Left renal pelvis (tissue), 4 donors: ENCODE measurements around the gene ATP5IF1. TPM values are rescaled to one million over a fixed set of nuclear protein-coding genes. Genes with fewer than 3 reads are reported as not detected.
A peak's percentile ranks its signal among the peaks of the same experiment; 100 is the strongest.

Source experiments
- DNase-seq, 4 donors: peaks; one replicate each; pipeline ENCODE4 v3.0.0-alpha.2; 2013; ENCODE audit warnings: low read depth in 4 of 4, low spot score in 3 of 4
- polyA plus RNA-seq, 4 donors: library from polyadenylated mRNA; unstranded; fragments of 120-200 nt; gene quantifications; one replicate each; pipeline ENCODE4 v1.2.1, GENCODE V29; 2013; ENCODE audit not compliant: insufficient read length in 4 of 4

ATP5IF1 gene
- polyA plus RNA-seq = 100 to 1,000 TPM; 128 to 338 (median 260) TPM

DNA sequence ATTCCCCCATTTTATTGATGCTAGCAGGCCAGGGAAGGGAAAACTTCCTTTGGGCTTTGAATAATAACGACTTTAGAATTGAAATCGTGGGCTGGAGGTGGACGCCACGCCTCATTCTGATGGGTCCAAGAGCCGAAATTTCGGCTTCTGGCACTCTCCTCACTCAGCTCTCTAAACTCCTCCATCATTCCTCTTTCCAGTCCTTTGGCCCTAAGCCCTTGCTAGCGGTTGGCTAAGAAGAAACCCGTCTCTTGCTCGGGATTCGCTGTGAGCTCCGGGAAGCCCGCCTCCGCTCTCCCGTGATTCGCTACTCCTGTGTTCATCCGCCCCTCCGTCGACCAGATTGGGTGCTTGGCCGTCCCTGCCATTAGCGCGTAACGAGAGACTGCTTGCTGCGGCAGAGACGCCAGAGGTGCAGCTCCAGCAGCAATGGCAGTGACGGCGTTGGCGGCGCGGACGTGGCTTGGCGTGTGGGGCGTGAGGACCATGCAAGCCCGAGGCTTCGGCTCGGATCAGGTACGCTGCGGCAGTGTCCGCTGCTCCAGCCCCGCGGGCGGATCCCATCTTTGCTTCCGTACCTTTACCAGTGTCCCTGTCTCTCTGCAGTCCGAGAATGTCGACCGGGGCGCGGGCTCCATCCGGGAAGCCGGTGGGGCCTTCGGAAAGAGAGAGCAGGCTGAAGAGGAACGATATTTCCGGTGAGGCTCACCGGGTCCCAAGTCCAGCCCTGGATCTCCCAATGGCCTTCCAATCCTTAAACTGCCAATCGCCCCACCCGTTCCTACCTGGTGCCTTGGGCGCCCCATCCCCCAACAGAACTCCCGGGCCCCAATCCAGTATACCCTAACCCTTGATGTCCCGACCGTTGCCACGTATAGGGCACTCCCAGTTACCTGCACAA is at the start of gene ATP5IF1:
Gene ATP5IF1 (plus strand): TSS at position 370 of the 901 bp plus-strand sequence. CDS start 60 bp downstream, at position 430.
- DNase-seq = peak in 3 of 4 donors; percentile 92 to 97 (median 96)

DNA sequence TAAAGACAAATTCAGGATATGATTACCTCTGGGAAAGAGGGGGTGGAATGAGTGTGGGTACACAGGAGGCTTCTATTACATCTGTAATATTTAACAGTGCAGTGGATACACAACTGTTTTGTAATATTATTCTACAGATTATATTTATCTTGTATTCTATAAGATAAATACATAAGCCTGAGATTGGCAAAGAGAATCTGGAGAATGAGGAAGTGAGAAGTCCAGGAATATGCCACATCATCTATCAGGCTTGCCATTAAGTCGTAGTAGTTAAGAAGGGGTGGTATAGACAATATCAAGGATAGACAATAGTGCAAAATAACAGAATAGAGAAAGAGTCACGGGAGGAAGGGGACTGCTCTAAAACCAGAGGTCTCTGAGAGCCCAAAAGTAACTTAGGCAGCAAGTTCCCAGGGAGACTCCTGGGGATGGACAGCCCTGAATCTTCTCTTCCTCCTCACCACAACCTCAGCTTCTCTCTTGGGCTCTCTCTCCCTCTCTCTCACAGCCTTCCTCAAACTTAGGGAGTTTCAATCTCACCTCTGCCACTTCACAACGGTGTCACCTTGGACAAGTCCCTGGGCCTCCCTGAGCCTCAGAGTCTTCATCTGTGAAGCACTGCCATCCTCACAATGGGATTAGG is 45.5 kb upstream of the ATP5IF1 start:
- no peak for DNase-seq

DNA sequence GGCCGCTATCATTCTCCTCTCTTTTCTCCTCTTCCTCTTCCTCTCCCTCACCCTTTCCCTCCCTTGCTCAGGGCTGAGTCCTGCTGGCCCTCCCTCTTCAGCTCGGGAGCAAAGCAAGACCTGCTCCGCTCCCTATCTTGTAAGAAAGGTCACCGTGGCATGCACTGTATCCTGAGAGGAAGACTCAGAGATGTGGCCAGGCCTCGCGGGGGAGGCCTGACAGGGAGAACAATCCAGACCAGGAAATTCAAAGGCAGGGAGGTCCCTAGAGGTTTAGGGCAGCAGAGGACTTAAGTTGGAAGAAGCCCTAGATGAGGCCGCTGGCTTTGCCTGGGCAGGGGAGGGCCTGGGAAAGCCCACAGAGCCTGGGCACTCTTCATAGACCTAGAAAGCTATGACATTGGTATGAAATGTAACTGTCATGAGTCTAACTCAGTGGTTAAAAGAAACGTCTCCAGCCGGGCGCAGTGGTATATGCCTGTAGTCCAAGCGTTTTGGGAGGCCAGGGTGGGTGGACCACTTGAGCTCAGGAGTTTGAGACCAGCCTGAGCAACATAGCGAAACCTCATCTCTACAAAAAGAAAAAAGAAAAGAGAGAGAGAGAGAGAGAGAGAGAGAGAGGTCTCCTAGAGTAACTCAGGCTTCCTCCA is 44.8 kb upstream of the ATP5IF1 start:
- no peak for DNase-seq

DNA sequence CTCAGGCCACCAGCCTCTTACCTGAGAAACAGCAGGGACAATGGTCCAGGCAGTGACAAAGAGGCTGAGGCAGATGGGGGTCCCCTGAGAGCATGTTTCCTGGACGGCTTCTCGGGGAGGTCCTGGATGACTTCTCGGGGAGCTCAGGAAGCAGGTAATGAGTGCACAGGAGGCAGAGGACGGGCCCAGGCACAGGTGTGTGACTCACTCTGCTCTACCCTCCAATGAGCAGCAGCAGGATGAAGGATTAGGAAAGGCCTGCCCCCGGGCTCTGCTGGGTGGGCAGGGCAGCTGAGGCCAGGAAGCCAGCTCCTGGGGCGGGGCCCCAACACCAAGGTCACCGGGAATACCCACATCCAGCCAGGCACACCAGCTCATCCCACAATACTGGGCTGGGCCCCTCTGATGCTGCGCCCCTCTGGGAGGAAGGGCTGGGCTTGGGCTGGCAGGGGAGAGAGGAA is 42.2 kb upstream of the ATP5IF1 start:
- DNase-seq = no peak

DNA sequence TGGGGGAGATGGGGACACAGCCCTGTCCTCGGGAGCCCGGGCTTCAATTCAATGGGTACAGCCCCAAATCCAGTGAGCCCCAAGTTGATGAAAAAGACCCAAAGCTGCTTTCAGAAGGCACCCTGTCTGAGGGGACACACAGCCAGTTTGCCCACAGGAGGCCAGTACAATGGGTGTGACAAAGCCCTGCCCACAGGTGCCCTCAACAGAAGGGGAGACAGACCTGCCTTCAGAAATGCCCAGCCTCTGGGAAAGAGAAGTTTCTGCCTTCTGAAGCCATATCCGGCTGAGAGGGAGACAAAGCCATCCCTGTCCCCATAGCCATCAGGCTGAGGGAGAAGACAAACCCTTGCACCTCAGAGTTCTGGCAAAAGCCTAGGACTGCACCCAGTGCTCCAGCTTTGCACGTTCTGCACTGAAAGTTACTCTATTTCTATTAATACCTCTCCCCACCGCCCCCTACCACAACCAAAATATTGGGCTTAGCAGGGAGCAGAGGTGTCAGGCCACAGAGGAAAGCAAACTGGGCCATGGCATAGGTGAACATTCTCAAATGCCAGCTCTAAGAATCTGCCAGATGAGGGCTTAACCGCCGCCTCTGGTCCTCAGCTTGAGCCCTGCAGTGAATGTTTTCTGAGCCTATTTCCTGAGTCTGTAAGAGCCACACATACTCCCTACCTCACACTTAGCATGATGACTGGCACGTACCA is 41.4 kb upstream of the ATP5IF1 start:
- no peak for DNase-seq

DNA sequence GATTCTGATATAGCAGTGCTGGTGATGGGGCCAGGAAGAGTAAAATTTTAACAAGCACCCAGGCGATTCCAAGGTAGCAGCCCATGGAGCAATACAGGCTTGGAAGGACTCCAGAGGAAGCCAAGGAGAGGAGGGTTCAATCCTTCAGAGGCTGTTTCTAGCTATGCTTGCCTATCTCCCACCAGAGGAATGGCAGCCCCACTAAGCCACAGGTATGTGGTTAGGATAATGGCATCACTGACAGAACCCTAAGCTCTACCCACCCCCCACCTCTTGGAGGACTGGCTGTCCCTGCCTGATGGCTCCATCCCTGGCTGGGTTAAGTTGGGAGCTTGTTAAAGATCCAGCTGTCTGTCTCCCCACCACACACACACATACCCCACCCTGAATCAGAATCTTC is 40.1 kb upstream of the ATP5IF1 start:
- DNase-seq = no peak

DNA sequence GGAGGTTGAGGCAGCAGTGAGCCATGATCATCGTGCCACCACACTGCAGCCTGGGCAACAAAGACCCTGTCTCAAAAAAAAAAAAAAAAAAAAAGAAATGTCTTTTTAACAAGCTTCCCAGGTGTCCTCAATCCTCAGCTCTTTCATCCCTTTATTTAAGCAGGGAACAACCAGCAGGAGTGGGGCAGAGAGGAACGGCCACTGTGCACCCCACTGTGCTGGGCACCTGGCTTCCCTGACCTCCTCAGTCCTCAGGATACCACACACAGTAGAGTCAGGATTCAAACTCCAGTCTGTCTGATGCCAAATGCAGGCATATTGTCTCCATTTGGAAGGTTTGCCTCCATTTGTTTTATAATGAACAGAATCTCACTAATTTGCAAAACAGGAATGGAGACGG is 39.6 kb upstream of the ATP5IF1 start:
- no peak for DNase-seq

DNA sequence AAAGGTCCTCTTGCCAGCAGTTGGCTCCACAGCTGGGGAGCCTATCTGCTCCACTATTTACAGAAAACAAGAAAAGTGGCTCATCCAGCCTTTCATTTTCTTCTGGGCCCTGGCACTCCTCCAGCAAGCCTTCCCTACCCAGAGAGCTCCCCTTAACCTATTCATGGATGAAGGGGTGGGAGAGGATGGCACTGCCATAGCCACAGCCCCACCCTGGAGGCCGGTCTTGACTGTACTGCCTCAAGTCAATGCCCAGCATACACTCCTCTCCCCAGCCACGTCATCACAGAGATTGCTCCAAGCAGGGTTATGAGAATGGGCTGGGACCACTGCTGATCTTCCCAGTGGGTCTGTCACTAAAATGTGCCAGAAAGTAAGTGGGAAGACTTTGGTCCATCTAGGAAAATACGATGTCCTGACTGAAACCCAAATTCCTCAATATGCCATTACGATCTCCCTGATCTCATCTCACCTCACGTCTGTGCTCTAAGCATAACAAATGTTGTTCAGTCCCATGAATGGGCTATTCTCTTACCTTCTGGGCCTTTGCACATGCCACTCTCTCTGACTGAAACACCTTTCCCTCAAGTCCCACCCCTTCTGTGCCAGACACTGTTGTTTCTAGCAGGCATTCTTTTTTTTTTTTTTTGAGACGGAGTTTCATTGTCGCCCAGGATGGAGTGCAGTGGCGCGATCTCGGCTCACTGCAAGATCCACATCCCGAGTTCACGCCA is 38.1 kb upstream of the ATP5IF1 start:
- no peak for DNase-seq

DNA sequence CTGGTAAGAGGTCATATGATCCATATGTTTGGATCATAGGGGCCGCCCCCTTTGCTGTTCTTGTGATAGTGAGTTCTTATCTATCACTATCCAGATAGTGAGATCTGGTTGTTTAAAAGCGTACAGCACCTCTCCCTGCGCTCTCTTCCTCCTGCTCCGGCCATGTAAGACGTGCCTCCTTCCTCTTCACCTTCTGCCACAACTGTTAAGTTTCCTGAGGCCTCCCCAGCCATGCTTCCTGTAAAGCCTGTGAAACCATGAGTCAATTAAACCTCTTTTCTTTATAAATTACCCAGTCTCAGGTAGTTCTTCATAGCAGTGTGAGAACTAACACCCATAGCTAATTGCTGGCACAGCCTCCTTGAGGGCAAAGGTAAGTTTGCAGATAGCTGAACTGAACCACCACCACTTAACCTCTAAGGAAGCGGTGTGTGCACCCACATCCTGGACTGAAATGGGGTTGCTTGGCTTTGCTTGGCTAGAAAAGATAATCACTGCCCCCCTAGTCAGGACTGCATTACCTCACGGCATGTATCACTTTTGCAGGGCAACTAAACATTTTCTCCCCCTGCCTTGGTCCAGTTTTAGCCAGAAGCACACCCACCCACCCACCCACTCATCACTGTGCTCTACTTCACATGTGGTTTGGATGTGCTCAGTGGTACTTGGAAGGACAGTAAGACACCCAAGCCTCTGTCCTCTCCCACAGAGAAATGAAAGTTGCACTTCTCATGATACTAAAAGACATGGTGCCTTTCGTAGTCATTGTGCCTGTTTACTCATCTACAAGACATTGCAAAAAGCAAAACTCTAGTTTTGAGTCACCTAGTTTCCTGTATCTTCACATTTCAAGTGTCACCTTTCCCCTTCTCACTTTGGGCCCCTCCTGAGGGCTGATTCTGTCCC is 36.3 kb upstream of the ATP5IF1 start:
- DNase-seq = no peak

DNA sequence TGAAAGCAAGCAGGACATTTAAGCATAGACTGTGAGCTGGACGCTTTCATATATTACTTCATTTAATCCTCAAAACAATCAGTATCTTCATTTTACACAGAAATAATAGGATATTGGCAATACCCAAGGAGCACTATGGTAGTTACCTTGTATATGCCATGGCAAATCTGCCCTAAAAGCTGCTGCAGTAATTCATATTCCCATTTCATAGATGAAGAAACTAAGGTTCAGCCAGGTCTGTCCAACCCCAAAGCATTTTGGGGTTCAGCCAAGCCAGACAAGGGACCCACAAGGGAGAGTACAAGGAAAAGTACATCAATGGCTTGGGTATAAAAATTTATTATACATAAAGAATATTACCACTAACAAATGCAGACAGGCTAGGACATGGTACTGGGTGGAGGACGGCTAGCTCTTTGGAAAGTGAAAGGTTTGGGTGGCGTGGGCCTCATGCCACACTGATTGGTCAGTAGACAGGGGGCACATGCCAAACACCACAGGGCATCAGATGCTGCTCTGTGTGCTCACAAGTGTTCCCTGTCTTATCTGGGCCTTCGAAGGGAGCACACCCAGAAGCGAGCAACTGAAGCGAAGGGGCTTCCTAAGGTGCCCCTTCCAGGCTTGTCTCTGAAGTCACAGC is 35.6 kb upstream of the ATP5IF1 start:
- no peak for DNase-seq

DNA sequence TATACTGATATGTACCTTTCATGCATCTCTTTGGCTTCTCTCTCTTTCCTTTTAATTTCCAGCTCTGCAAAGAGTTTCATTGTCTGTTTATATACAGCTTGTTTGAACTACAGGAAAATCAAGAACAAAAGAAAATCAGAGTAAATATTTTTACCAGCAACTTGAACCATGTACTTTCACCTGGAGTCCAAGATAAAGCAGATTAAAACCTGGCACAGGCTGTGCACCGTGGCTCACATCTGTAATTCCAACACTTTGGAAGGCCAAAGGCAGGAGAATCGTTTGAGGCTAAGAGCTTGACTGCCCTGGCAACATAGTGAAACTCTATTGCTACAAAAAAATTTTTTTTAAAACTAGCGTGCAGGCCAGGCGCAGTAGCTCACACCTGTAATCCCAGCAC is 30.7 kb upstream of the ATP5IF1 start:
- no peak for DNase-seq

DNA sequence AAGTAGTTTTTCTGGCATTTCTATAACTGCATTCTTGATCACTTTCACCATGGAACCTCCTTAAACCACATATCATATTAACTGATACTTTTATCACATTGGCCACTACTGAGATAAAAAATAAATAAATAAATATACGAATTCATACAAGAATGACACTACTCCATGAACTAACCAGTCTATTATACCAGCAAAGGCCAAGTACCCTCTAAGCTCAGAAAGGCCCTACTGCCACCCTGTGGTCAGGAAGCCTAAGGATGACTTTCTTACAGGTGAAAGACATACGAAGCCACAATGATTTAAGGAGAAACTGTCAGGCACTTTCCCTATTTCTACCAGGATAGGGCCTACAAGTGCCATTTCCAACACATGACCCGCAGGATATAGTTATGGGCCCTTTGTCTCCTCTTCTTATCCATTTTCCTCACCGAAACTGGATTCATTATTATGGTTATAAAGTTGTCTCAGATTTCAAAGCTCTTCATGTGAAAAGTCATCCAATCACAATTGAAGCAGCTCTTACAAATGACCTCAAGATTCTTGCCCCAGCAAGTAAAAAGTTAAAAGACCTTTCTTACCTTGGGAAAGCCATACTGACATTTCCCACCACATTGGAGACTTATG is 27.0 kb upstream of the ATP5IF1 start:
- peak in 2 of 4 donors; percentile 20 to 37 for DNase-seq

DNA sequence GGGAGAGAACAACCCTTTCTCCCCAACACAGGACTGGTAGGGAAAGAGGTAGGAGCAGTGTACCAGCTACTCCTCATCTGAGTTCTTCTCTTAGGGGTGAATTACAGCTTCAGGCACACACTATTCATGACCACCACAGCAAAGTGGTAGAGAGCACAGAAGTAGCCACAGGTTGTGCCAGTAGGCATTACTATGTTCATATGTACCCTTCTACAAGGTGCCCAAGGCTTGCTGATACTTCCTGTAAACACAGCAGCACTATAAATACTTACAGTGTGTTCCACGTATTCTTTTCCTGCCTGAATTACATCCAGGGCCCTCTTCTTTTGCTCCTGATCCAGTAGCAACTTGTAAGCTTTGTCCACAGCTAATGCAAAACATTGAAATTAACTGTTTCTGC is 26.2 kb upstream of the ATP5IF1 start:
- no peak for DNase-seq

DNA sequence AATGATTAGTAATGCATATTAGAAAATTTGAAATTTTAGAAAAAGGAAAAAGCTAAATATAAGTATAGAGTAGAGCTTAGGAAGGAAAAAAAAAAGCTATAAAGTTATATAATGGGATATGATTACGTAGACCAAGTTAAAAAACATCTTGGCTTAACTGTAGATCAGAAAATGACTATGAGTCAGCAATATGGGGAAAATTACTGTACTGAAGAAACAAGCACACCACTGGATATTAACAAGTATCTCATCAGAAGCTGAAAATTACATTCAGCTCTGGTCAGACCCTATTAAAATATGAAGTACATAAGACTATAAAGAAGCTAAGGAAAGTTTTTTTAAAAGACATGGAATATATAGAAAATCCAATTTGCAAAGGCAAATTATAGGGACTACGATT is 22.6 kb upstream of the ATP5IF1 start:
- no peak for DNase-seq

DNA sequence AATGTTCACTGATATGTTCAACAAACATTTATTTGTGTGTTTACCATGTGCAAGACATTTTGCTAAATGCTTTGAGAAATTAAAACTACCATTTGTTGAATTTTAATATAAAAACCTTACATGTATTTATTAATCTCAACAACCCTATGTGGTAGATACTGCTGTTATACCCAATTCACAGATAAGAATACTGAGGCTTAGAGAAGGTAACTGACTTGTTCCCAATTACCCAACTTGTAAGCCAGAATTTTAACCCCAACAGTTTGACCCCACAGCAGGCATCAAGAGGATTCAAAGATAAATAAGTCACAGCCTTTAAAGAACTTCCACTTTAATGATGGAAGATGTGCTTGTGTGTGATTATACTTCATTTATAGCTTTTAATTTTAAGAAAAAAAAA is 6.8 kb upstream of the ATP5IF1 start:
- DNase-seq = no peak

DNA sequence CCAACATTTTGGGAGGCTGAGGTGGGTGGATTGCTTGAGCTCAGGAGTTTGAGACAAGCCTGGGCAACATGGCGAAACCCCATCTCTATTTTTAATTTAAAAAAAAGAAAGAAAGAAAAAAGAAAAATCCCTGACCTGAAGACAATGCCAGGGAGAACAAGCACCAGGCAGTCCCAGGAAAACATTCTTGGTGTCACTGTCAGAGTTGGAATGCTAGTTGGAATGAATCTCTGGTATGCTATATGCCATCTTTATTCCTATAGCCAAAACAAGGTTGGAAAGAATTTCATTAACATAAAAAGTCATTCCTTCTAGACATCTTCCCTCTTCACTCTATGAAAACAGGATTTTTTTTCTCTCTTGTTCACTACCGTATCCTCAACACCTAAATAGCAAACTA is 5.9 kb upstream of the ATP5IF1 start:
- no peak for DNase-seq

DNA sequence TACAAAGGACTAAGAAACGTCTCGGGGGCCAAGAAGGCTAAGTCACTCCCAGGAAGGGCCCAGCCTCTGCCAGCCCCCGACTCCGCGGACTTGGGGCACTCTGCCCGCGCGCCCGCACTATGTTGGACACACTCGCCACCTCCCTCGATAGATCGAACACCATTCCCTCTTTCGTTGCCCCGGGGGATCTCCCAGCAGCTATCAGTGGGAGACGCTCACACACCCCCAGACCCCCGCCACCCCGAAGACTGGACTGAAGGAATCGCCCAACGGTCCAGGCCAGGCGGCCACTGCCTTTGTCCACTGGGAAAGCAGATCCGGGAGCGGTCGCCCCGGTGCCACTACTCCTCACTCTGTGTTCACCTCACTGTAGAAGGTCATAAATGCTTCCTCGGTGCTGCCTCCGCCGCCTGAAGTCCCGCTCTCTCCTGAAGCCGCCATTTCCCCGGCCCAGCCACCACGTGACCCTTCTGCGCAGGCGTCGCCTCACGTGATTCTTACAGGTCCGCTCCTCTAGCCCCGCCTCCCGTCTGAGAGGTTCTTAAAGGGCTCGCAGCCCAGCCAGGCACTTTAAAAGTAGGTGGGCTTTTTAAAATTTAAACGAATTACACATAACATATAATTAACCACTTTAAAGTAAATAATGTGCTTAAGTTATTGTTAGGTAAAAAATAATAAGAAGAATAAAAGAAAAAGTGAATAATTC is 3.2 kb upstream of the ATP5IF1 start, which contains the start of gene DNAJC8:
Gene DNAJC8 (minus strand): TSS at position 472 of the 706 bp plus-strand sequence. CDS start 31 bp downstream, at position 441.
- DNase-seq = peak in 3 of 4 donors; percentile 77 to 88 (median 83)
